ENCODE results near the gene LNX2. TPM values are rescaled to one million over a fixed set of nuclear protein-coding genes. Genes with fewer than 3 reads are reported as not detected.

LNX2 gene
- total and polyA plus RNA-seq, 2 of the 4 experiments (the other 2 are of a cell fraction) = 3.1 to 7.2 TPM

DNA sequence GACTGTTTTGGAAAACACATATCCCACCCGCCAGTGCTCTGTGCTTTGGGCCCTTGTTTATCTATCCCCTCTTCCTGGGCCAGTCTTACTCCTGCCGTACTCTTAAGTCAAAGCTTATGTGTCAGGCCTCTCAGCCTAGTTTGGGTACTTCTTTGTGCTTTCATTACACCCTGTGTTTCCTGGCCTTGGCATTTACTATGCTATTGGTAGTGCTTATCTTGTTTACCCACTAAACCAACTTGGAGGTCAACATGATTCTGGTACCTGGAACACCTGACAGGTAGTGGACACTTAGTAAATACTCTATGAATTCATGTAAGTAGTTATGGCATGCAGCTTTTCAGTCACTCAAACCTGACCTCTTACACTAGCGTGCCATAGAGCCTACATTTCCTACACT is 3.7 kb upstream of the LNX2 start:
- in situ Hi-C loops (cut with MboI; ENCODE audit: low sequenced_read_pairs) = loop anchor here (25.0 kb wide), 1 partner anchor 637 kb away; no protein-coding TSS in a partner anchor
- H2BK15ac ChIP-seq (ENCODE audit: low read depth, low read length) = no peak overlapping the region
- H2AFZ ChIP-seq (replicated peaks; ENCODE audit: low read length, poor library complexity) = no peak overlapping the region
- CTCF ChIA-PET = no interaction called here
- no peaks in the 10 kb centered on the region for H3K4me1 ChIP-seq (ENCODE audit: control insufficient read depth, insufficient read depth, low read length)
- DNase-seq (no peak), ATAC-seq (ENCODE audit: low read depth) (no peak)
- no peak overlapping the region for H3K23ac ChIP-seq (ENCODE audit: low read depth, low read length)
- dilution Hi-C loops (cut with HindIII; ENCODE audit: low sequenced_read_pairs, unreplicated experiment) = no loop called here
- intact Hi-C loops (cut with micrococcal nuclease) = loop anchor here (10.0 kb wide), 1 partner anchor 249 kb away; no protein-coding TSS in a partner anchor
- peaks cover 10% of the 10 kb centered on the region; the same call in 1 of the 2 replicates for H3K9me1 ChIP-seq (ENCODE audit: insufficient read depth, low read length)
- no TSS peak for BruUV-seq (replicated peaks)
- no peak overlapping the region for H3K9ac ChIP-seq (ENCODE audit: low read depth, low read length)
- no peaks in the 10 kb centered on the region for H3K27me3 ChIP-seq (ENCODE audit: control insufficient read depth, insufficient read depth, low read length)
- POLR2A ChIA-PET (ENCODE audit: unreplicated experiment) = no interaction called here
- H3K14ac ChIP-seq (replicated peaks; ENCODE audit: low read depth, low read length) = no peak overlapping the region
- no peaks in the 10 kb centered on the region for H3K9me3 ChIP-seq (ENCODE audit: control insufficient read depth, insufficient read depth, low read length)
- peaks cover 48 to 69% of the 10 kb centered on the region in 2 experiments for H3K79me1 ChIP-seq (ENCODE audit: low read depth in 1 of 2, low read length in 2 of 2)
- peaks cover 12% of the 10 kb centered on the region; the same call in 1 of the 2 replicates for H4K20me1 ChIP-seq (ENCODE audit: insufficient read depth, low read length)
- no peak overlapping the region for H3K4me3 ChIP-seq (ENCODE audit: insufficient read depth, low read depth, low read length)
- H3K4me2 ChIP-seq (ENCODE audit: low read depth, low read length) = no peak overlapping the region
- H2BK120ac ChIP-seq (ENCODE audit: low read depth, low read length) = no peak overlapping the region
- H3K27ac ChIP-seq (ENCODE audit: insufficient read depth, low read length) = no peak overlapping the region
- no peak overlapping the region for H2BK20ac ChIP-seq (ENCODE audit: low read depth, low read length)
- no peak overlapping the region for H2AK5ac ChIP-seq (ENCODE audit: low read depth, low read length)
- H2BK5ac ChIP-seq (ENCODE audit: low read depth, low read length, poor library complexity, severe bottlenecking) = no peak overlapping the region
- H3K18ac ChIP-seq (ENCODE audit: low read depth, low read length) = no peak overlapping the region
- TF ChIP-seq RCOR1 (IDR thresholded peaks at IDR 0.05; ENCODE audit: insufficient replicate concordance, low read length) = no peak
- TF ChIP-seq MAFK (IDR thresholded peaks at IDR 0.05; ENCODE audit: low read depth, low read length) = no peak
- TF ChIP-seq POLR2A (IDR thresholded peaks at IDR 0.05; ENCODE audit: low read depth, low read length) = no peak
- TF ChIP-seq SMC3 (IDR thresholded peaks at IDR 0.05; ENCODE audit: low read depth, low read length) = no peak
- TF ChIP-seq, protein P1, sequence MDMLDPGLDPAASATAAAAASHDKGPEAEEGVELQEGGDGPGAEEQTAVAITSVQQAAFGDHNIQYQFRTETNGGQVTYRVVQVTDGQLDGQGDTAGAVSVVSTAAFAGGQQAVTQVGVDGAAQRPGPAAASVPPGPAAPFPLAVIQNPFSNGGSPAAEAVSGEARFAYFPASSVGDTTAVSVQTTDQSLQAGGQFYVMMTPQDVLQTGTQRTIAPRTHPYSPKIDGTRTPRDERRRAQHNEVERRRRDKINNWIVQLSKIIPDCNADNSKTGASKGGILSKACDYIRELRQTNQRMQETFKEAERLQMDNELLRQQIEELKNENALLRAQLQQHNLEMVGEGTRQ (IDR thresholded peaks at IDR 0.05; ENCODE audit: low read depth, low read length) = no peak
- TF ChIP-seq, protein P2, sequence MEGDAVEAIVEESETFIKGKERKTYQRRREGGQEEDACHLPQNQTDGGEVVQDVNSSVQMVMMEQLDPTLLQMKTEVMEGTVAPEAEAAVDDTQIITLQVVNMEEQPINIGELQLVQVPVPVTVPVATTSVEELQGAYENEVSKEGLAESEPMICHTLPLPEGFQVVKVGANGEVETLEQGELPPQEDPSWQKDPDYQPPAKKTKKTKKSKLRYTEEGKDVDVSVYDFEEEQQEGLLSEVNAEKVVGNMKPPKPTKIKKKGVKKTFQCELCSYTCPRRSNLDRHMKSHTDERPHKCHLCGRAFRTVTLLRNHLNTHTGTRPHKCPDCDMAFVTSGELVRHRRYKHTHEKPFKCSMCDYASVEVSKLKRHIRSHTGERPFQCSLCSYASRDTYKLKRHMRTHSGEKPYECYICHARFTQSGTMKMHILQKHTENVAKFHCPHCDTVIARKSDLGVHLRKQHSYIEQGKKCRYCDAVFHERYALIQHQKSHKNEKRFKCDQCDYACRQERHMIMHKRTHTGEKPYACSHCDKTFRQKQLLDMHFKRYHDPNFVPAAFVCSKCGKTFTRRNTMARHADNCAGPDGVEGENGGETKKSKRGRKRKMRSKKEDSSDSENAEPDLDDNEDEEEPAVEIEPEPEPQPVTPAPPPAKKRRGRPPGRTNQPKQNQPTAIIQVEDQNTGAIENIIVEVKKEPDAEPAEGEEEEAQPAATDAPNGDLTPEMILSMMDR (conservative IDR thresholded peaks at IDR 0.05; ENCODE audit: low read depth, low read length) = no peak
- no peak for TF ChIP-seq MAZ (IDR thresholded peaks at IDR 0.05; ENCODE audit: borderline replicate concordance, low read depth, low read length)
- TF ChIP-seq, protein P3, sequence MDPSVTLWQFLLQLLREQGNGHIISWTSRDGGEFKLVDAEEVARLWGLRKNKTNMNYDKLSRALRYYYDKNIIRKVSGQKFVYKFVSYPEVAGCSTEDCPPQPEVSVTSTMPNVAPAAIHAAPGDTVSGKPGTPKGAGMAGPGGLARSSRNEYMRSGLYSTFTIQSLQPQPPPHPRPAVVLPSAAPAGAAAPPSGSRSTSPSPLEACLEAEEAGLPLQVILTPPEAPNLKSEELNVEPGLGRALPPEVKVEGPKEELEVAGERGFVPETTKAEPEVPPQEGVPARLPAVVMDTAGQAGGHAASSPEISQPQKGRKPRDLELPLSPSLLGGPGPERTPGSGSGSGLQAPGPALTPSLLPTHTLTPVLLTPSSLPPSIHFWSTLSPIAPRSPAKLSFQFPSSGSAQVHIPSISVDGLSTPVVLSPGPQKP (IDR thresholded peaks at IDR 0.05; ENCODE audit: borderline replicate concordance, low read depth, low read length) = no peak
- H3K56ac ChIP-seq (ENCODE audit: extremely low read depth, insufficient read depth, low read length) = no peak overlapping the region
- H3K36me3 ChIP-seq (ENCODE audit: control insufficient read depth, insufficient read depth, low read length) = peaks cover 7% of the 10 kb centered on the region; the same call in 1 of the 2 replicates
- H4K91ac ChIP-seq (ENCODE audit: insufficient read depth, low read depth, low read length) = no peak overlapping the region
- no CpG with 5 or more reads among the region's 3 CpGs for WGBS, 2 experiments (ENCODE audit: extremely low coverage in 2 of 2, insufficient read length in 1 of 2)
- no peak overlapping the region for H4K5ac ChIP-seq (ENCODE audit: low read depth, low read length)
- H2AK9ac ChIP-seq (replicated peaks; ENCODE audit: low read depth, low read length, poor library complexity) = no peak overlapping the region
- no peak overlapping the region for H3K4ac ChIP-seq (ENCODE audit: low read depth, low read length)
- H4K8ac ChIP-seq (ENCODE audit: low read depth in 2 of 2, low read length in 2 of 2) = no peak overlapping the region
